GM12892 (cell line): ENCODE measurements around the gene MRPL33.

Experiments used
- DNase-seq: peaks from one replicate; pipeline ENCODE4 v3.0.0; 2011; ENCODE audit not compliant: insufficient read length
- FAIRE-seq: peaks from 2 replicates; lab custom pipeline; 2011; peaks lifted over from hg19 to GRCh38; lab: Jason Lieb, UNC
- POLR2A ChIP-seq: IDR thresholded peaks from 2 replicates; pipeline ENCODE4 v1.6.1; 2011; ENCODE audit warnings: low read depth, low read length, control low read depth
- POLR2AphosphoS5 ChIP-seq: IDR thresholded peaks from 2 replicates; pipeline ENCODE4 v1.6.1; 2011; ENCODE audit warnings: low read depth, low read length, control low read depth
- TAF1 ChIP-seq: IDR thresholded peaks from 2 replicates; pipeline ENCODE4 v1.6.1; 2011; ENCODE audit warnings: low read depth, mild to moderate bottlenecking, control low read depth, low read length, borderline replicate concordance

Gene MRPL33

GRCh38 chr2:27806311-27807059 lies 35.0 kb downstream of the MRPL33 start:
- DNase-seq (no peak), FAIRE-seq (no peak)
- no peak for TF ChIP-seq TAF1
- TF ChIP-seq POLR2AphosphoS5: no peak
- no peak for TF ChIP-seq POLR2A

GRCh38 chr2:27807476-27807875 lies 36.0 kb downstream of the MRPL33 start:
- DNase-seq: no peak
- TF ChIP-seq POLR2A (no peak), POLR2AphosphoS5 (no peak), TAF1 (no peak)
- no peak for FAIRE-seq

GRCh38 chr2:27808418-27808817 lies 36.9 kb downstream of the MRPL33 start:
- FAIRE-seq: no peak
- no peak for DNase-seq
- TF ChIP-seq TAF1 (no peak), POLR2AphosphoS5 (no peak), POLR2A (no peak)

- FAIRE-seq (no peak), DNase-seq (no peak)
Observed at GRCh38 chr2:27808984-27809383, 37.5 kb downstream of the MRPL33 start.

GRCh38 chr2:27809761-27810241 lies 38.3 kb downstream of the MRPL33 start:
- DNase-seq (no peak), FAIRE-seq (no peak)
- no peak for TF ChIP-seq POLR2A
- no peak for TF ChIP-seq POLR2AphosphoS5
- no peak for TF ChIP-seq TAF1

More at GRCh38 chr2:27808984-27809383, 37.5 kb downstream of the MRPL33 start:
- TF ChIP-seq POLR2AphosphoS5 (no peak), POLR2A (no peak), TAF1 (no peak)

GRCh38 chr2:27810455-27810854 lies 38.9 kb downstream of the MRPL33 start:
- FAIRE-seq: no peak
- TF ChIP-seq TAF1: no peak
- no peak for TF ChIP-seq POLR2A
- no peak for TF ChIP-seq POLR2AphosphoS5
- no peak for DNase-seq

GRCh38 chr2:27811768-27812167 lies 40.2 kb downstream of the MRPL33 start:
- no peak for FAIRE-seq
- DNase-seq: no peak
- TF ChIP-seq POLR2AphosphoS5 (no peak), POLR2A (no peak), TAF1 (no peak)

GRCh38 chr2:27814758-27815157 lies 43.2 kb downstream of the MRPL33 start:
- FAIRE-seq (no peak), DNase-seq (no peak)
- TF ChIP-seq POLR2AphosphoS5: no peak
- no peak for TF ChIP-seq POLR2A
- TF ChIP-seq TAF1: no peak

- DNase-seq (no peak), FAIRE-seq (no peak)
- TF ChIP-seq POLR2A: no peak
- no peak for TF ChIP-seq POLR2AphosphoS5
- TF ChIP-seq TAF1: no peak
Observed at GRCh38 chr2:27815860-27816438, 44.4 kb downstream of the MRPL33 start.

- DNase-seq: no peak
- no peak for FAIRE-seq
- no peak for TF ChIP-seq TAF1
- TF ChIP-seq POLR2A: no peak
- TF ChIP-seq POLR2AphosphoS5: no peak
Observed at GRCh38 chr2:27822049-27822448, 50.5 kb downstream of the MRPL33 start.

- no peak for DNase-seq
- no peak for TF ChIP-seq POLR2A
- TF ChIP-seq POLR2AphosphoS5: no peak
- no peak for TF ChIP-seq TAF1
- no peak for FAIRE-seq
Observed at GRCh38 chr2:27823135-27823534, 51.6 kb downstream of the MRPL33 start.

GRCh38 chr2:27823569-27823968 lies 52.0 kb downstream of the MRPL33 start:
- no peak for DNase-seq
- FAIRE-seq: no peak
- no peak for TF ChIP-seq TAF1
- no peak for TF ChIP-seq POLR2AphosphoS5
- TF ChIP-seq POLR2A: no peak

GRCh38 chr2:27824401-27824800 lies 52.9 kb downstream of the MRPL33 start:
- TF ChIP-seq POLR2AphosphoS5 (no peak), POLR2A (no peak), TAF1 (no peak)
- FAIRE-seq (no peak), DNase-seq (no peak)
